NCI-H2029 (cell line): ENCODE measurements around the gene PRDM12.
"Not testable (repeated sequence)": the region's sequence is repeated elsewhere in the genome, so short reads cannot be mapped to it uniquely, and the experiment has no call there.

Experiments used
- DNase-seq: peaks from one replicate; lab custom pipeline; 2025; lab: John Stamatoyannopoulos, UW

PRDM12 gene

GRCh38 chr9:130663977-130664250 is 480 bp upstream of the PRDM12 start:
- DNase-seq: no peak

GRCh38 chr9:130665029-130665430 is 636 bp downstream of the PRDM12 start:
- no peak for DNase-seq

GRCh38 chr9:130665431-130666392 is 1.3 kb downstream of the PRDM12 start:
- DNase-seq: no peak

DNA sequence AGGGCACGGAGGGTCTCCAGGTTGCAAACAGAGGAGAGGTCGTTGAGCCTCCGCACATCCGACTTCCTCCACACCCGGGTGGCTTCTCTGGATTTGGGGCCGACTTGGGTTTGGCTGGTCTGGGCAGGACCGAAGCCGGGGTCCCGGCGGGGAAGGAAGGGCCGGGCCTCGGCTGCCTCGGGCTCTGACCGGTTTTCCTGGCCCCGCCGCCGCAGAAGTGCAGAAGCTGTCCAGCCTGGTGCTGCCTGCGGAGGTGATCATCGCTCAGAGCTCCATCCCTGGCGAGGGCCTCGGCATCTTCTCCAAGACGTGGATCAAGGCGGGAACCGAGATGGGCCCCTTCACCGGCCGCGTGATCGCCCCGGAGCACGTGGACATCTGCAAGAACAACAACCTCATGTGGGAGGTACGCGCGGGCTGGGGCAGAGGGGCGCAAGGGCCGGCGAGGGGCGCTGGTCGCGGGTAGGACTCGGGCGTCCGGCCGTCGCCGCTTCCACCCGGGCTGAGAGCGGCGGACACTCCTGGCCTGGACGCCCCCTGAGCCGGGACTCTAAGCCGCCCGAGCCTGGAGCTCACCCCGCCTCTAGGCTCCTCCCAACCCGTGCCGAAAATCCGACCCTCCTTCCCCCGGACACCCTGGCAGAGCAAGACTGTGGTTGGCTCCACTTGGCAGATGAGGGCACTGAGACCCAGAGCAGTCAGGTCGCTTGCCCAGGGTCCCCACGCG is 2.2 kb downstream of the PRDM12 start:
- DNase-seq: no peak

- DNase-seq: no peak
Observed at GRCh38 chr9:130667120-130667435, 2.7 kb downstream of the PRDM12 start.

DNA sequence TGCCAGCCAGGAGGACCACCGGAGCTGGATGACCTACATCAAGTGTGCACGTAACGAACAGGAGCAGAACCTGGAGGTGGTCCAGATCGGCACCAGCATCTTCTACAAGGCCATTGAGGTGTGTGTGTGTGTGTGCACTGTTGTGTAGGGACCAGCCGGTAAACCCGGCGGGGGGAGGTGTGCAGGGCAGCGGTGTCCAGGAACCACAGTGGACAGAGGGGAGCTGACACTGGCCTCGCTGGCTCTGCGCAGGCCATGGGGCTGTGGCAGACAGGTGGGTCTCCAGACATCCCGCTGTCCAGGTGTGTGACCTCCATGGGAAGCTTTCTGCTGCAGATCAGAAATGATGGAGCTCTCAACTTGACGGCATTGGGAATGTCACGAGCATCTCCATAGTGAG is 3.8 kb downstream of the PRDM12 start:
- DNase-seq: no peak

- no peak for DNase-seq
Observed at GRCh38 chr9:130668659-130669058, 4.3 kb downstream of the PRDM12 start.

GRCh38 chr9:130669965-130670364 is 5.6 kb downstream of the PRDM12 start:
- DNase-seq: no peak

DNA sequence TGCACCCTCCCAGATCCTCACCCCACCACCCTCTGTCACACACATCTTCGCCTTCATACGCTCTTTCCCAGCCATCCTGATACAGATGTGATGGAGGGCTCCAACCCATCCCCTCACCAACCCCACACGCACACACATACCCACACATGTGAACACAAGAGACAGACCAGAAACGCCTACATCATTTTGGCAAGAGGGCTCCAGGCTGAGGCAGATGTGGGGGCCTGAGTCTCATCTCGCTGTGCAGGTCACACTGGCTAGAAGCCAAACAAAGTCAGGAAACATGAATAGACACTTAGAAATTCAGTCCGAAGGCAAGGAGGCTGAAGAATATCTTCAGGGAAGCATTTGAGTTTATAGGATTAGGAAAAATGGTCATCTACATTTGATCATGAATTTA is 6.2 kb downstream of the PRDM12 start:
- no peak for DNase-seq

- no peak for DNase-seq
Observed at GRCh38 chr9:130672466-130672865, 8.1 kb downstream of the PRDM12 start.

DNA sequence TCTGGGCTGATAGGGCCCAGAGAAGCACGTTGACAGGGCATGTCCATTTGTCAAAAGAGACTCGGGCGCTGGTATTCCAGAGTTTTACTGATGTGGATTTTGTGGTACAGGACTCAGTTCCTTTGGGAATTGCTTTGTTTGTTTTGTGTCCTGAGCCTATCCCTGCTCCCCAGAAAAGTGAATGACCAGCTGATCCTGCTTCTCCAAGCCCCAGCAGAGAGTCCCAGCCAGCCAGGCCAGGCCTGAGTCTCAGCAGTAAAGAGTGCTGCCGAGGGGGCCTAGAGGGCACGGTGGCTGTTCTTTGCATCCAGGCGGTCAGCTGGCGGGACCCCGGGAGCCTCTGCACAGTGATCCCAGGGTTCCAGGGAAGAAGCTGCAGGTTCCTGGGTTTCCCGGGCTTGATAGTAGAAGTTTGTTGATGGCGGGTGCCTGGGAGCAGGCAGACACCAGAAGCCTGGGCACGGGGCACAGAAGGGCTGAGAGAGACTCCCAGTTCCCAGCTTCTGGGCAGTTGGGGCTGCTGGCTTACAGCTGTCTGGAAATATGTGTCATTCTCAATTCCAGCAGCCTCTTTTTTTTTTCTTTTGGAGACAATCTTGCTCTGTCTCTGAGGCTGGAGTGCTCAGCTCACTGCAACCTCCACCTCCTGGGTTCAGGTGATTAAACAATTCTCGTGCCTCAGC is 8.7 kb downstream of the PRDM12 start:
- DNase-seq: no peak

- no peak for DNase-seq
Observed at GRCh38 chr9:130675396-130675795, 11.0 kb downstream of the PRDM12 start.

DNA sequence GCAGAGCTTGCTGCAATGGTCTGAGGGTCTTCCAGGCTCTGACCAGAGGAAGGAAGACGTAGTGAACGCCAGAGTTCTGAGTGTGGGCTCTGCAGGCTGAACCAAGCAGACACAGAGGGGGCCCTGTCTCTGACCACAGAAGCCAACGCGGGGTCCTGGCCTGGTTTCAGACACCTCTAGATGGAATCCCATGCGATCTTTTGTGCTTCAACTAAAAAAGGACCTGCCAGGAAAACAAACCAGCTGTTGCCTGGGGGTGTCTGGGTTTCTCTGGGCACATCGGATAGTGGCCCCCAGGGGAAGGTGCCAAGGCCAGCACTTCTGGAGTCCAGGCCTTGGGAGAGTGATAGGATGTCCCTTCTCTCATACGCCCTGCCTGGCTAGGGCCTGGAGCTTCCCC is 12.9 kb downstream of the PRDM12 start:
- no peak for DNase-seq

GRCh38 chr9:130680836-130681768 is 16.7 kb downstream of the PRDM12 start:
- DNase-seq: peak; percentile 70

DNA sequence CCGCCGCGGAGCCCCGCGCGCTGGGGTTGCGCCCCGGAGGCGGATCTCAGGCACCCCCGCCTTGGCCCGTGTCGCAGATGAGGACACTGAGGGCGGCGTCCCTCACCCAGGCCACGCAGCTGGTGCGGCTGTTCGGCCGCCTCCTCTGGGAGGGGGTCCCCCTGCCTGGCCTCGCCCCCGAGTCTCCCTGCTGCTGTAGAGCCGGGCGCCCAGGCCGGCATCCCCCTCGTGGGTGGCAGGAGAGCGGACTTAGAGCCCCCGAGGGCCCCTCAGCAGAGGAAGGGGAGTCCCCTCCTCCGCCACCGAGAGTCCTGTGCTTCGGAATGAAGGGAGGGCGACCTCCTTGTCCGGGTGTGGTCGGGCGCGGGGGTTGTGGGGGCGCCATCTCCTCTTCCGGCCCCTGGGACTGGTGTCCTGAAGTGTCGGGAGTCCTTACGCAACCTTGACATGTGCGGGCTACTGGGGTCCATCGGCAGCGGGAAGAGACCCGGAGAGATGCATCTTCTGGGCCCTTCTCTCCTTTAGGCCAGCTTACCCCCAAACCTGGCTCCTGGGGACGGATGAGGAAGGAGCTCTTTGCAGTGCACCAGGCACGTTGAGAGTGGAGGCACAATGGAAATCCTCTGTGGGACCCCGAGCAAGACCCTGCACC is 17.5 kb downstream of the PRDM12 start:
- DNase-seq: no peak

GRCh38 chr9:130682421-130683121 is 18.2 kb downstream of the PRDM12 start:
- DNase-seq: peak; percentile 77

GRCh38 chr9:130685104-130685503 is 20.7 kb downstream of the PRDM12 start:
- no peak for DNase-seq

GRCh38 chr9:130685945-130686344 is 21.6 kb downstream of the PRDM12 start:
- DNase-seq: not testable (repeated sequence)

GRCh38 chr9:130687615-130688014 is 23.2 kb downstream of the PRDM12 start:
- no peak for DNase-seq

- no peak for DNase-seq
Observed at GRCh38 chr9:130688072-130688471, 23.7 kb downstream of the PRDM12 start.

DNA sequence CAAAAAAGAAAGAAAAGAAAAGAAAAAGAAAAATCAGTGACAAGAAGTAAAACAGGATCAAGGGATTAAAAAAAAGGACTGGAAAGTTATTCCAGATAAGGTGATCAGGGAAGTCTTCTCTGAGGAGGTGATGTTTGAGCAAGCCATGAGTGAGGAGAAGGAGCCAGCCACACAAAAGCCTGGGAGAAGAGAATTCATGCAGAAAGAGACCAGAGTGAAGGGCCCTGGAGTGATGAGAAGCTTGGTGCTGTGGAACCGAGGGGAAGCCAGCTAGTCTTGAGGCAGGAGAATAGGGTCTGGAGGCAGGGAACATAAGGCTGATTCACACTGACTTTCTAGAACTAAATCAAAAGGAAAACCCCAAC is 25.2 kb downstream of the PRDM12 start:
- DNase-seq: no peak
